GM12864 (cell line): ENCODE data around the gene PTPA.

Source experiments
- DNase-seq: peaks from one replicate; pipeline ENCODE4 v3.0.0-alpha.2; 2011; ENCODE audit warnings: low read depth
- H3K4me3 ChIP-seq: 2 replicates; pipeline ENCODE4 v1.5.1; 2011; ENCODE audit warnings: mild to moderate bottlenecking, low read depth, low read length, control low read depth
- TF ChIP-seq, protein P1 (sequence below): IDR thresholded peaks from 2 replicates; pipeline ENCODE4 v1.5.1; 2011; ENCODE audit warnings: low read depth, mild to moderate bottlenecking, moderate library complexity, low read length, control low read depth, inconsistent platforms; ENCODE audit errors: missing control alignments

The PTPA gene

DNA sequence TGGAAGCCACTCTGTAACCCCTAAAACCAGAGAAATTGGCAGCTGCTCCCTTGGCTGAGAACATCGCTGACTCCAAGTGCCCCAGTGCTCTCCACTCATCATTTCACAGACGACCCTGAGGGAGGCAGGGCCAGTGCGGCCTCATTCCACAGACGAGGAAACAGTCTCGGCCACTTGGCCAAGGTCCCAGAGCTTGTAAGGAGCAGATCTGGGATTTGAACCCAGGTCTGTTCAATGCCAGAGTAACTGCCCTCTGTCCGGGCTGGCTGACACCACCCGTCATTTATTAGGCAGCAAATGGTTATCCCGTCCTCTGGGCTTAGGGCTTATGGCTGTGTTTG, 86.7 kb downstream of the PTPA start:
- no peak overlapping the region for H3K4me3 ChIP-seq
- no peak for DNase-seq
- TF ChIP-seq, protein P1, sequence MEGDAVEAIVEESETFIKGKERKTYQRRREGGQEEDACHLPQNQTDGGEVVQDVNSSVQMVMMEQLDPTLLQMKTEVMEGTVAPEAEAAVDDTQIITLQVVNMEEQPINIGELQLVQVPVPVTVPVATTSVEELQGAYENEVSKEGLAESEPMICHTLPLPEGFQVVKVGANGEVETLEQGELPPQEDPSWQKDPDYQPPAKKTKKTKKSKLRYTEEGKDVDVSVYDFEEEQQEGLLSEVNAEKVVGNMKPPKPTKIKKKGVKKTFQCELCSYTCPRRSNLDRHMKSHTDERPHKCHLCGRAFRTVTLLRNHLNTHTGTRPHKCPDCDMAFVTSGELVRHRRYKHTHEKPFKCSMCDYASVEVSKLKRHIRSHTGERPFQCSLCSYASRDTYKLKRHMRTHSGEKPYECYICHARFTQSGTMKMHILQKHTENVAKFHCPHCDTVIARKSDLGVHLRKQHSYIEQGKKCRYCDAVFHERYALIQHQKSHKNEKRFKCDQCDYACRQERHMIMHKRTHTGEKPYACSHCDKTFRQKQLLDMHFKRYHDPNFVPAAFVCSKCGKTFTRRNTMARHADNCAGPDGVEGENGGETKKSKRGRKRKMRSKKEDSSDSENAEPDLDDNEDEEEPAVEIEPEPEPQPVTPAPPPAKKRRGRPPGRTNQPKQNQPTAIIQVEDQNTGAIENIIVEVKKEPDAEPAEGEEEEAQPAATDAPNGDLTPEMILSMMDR = no peak
